Large intestine (tissue), 3 donors: ENCODE measurements around the gene HCFC1R1. TPM values are rescaled to one million over a fixed set of nuclear protein-coding genes. Genes with fewer than 3 reads are reported as not detected.
A peak's percentile ranks its signal among the peaks of the same experiment; 100 is the strongest.

Experiments
- DNase-seq, 2 donors: peaks; one replicate each; pipeline versions ENCODE4 v3.0.0 to v3.0.0-alpha.2; 2013
- H3K27ac ChIP-seq: one replicate; pipeline ENCODE4 v1.5.1; 2013; ENCODE audit warnings: low read length
- H3K27me3 ChIP-seq: 2 replicates; pipeline ENCODE4 v1.6.1; 2013; ENCODE audit warnings: low read length; ENCODE audit not compliant: control insufficient read depth, insufficient read depth
- H3K36me3 ChIP-seq: 2 replicates; pipeline ENCODE4 v1.6.1; 2013; ENCODE audit warnings: low read length; ENCODE audit not compliant: control insufficient read depth, insufficient read depth
- H3K4me1 ChIP-seq: one replicate; pipeline ENCODE4 v1.6.1; 2013; ENCODE audit warnings: low read length; ENCODE audit not compliant: control insufficient read depth, insufficient read depth
- H3K4me3 ChIP-seq: one replicate; pipeline ENCODE4 v1.5.1; 2013; ENCODE audit warnings: low read length
- H3K9me3 ChIP-seq: one replicate; pipeline ENCODE4 v1.6.1; 2013; ENCODE audit warnings: mild to moderate bottlenecking, low read depth, low read length, moderate library complexity; ENCODE audit not compliant: control insufficient read depth
- WGBS: methylation state at CpG from one replicate; pipeline ENCODE4 v1.1.5; 2013; ENCODE audit warnings: low lambda C conversion rate; ENCODE audit not compliant: insufficient coverage; 5-methylcytosine and 5-hydroxymethylcytosine counted together
- polyA plus RNA-seq: library from polyadenylated mRNA; unstranded; fragments of 120-200 nt; gene quantifications from one replicate; pipeline ENCODE4 v1.2.1, GENCODE V29; 2013

The HCFC1R1 gene
- polyA plus RNA-seq, 1 donor = 57.8 TPM

DNA sequence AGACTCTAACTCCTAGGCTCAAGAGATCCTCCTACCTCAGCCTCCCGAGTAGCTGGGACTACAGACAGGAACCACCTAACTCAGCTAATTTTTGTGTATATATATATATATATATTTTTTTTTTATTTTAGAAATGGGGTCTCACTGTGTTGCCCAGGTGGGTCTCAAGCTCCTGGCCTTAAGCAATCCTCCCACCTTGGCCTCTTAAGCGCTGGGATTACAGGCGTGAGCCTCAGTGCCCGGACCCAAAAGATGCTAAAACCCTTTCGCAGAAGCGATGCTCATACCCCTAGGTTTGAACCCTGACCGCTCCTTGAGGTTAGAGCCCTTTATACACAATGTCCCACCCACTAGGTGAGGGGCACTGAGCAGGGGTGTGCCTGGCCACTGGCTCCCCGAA is 13.2 kb downstream of the HCFC1R1 start:
- Histone ChIP-seq H3K27ac (peak overlapping the region; percentile 99), H3K36me3 (no peaks in the 10 kb centered on the region), H3K4me1 (peaks cover 63% of the 10 kb centered on the region), H3K27me3 (peaks cover 39% of the 10 kb centered on the region), H3K9me3 (no peaks in the 10 kb centered on the region), H3K4me3 (no peak overlapping the region)
- WGBS = no CpG with 5 or more reads among the region's 8 CpGs
- no peak for DNase-seq

GRCh38 chr16:3009568-3010390 is 14.0 kb downstream of the HCFC1R1 start:
- DNase-seq = peak; percentile 83 to 93
- peak overlapping the region; percentile 99 for H3K27ac ChIP-seq
- H3K9me3 ChIP-seq = no peaks in the 10 kb centered on the region
- H3K4me1 ChIP-seq = peaks cover 63% of the 10 kb centered on the region
- no CpG with 5 or more reads among the region's 21 CpGs for WGBS
- H3K4me3 ChIP-seq = peak overlapping the region; percentile 10
- H3K27me3 ChIP-seq = peaks cover 42% of the 10 kb centered on the region
- H3K36me3 ChIP-seq = no peaks in the 10 kb centered on the region

DNA sequence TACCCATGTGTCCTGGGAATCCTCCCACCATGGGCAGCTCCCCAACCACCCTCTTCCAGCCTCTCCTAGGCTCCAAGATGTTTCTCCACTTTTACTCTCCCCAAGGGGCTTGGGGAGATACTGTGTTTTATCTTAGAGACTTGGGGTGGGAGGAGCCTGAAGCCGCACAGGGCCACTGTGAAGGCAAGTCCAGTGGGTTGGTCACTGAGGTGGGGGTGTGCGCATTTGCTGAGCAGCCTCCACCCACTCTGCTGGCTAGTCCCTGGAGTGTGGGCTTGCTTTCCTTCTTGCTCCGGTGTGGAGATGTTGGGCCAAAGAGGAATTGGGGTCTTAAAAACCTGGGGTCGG is 15.1 kb downstream of the HCFC1R1 start:
- Histone ChIP-seq H3K4me3 (peak overlapping the region; percentile 42), H3K27ac (peak overlapping the region; percentile 99), H3K9me3 (no peaks in the 10 kb centered on the region), H3K27me3 (peaks cover 41% of the 10 kb centered on the region), H3K36me3 (no peaks in the 10 kb centered on the region), H3K4me1 (peaks cover 54% of the 10 kb centered on the region)
- DNase-seq = peak; percentile 74 to 92
- WGBS = no CpG with 5 or more reads among the region's 4 CpGs

DNA sequence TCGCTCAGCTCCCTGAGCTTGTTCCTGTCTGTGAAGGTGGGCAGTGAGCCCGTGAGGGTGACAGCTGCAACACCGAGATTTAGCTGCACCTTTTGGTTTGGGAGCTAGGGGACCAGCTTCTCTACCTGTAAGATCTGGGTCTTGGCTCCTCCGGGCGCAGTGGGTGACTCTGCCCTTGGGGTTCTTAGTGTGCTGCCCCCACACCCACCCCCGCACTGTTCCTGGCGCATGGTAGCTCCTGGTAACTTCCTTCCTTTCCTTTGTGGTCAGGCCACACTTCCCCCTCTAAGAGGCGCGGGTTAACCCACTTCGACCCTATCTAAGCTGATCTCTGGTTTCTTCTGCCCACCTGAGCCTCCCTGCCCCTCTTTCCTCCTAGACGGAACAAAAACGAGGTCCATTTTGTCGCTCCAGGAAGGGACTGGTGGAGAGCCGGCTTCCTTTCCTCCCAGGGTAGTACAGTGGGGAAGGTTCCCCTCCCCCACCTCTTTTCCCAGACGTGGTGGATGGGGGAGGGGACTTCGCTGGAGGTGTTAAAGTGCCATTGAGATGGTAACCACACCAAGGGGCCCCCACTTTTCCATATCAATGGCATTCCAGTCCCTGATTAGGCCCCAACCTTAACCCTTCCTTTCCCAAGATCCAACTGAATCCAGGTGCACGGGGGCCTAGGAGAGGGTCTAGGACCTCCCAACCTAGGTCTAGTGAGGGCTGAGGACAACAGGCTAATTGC is 15.6 kb downstream of the HCFC1R1 start:
- Histone ChIP-seq H3K27ac (peak overlapping the region; percentile 99), H3K9me3 (no peaks in the 10 kb centered on the region), H3K27me3 (peaks cover 36% of the 10 kb centered on the region), H3K4me1 (peaks cover 49% of the 10 kb centered on the region), H3K36me3 (no peaks in the 10 kb centered on the region), H3K4me3 (peak overlapping the region; percentile 42)
- DNase-seq = peak; percentile 92 to 96
- no CpG with 5 or more reads among the region's 17 CpGs for WGBS

GRCh38 chr16:3007059-3007956 is 16.4 kb downstream of the HCFC1R1 start:
- no peaks in the 10 kb centered on the region for H3K36me3 ChIP-seq
- H3K27ac ChIP-seq = peak overlapping the region; percentile 99
- peak; percentile 93 to 98 for DNase-seq
- whole genome bisulfite sequencing = no CpG with 5 or more reads among the region's 13 CpGs
- H3K4me1 ChIP-seq = peaks cover 42% of the 10 kb centered on the region
- no peaks in the 10 kb centered on the region for H3K9me3 ChIP-seq
- H3K27me3 ChIP-seq = peaks cover 28% of the 10 kb centered on the region
- H3K4me3 ChIP-seq = peak overlapping the region; percentile 59

DNA sequence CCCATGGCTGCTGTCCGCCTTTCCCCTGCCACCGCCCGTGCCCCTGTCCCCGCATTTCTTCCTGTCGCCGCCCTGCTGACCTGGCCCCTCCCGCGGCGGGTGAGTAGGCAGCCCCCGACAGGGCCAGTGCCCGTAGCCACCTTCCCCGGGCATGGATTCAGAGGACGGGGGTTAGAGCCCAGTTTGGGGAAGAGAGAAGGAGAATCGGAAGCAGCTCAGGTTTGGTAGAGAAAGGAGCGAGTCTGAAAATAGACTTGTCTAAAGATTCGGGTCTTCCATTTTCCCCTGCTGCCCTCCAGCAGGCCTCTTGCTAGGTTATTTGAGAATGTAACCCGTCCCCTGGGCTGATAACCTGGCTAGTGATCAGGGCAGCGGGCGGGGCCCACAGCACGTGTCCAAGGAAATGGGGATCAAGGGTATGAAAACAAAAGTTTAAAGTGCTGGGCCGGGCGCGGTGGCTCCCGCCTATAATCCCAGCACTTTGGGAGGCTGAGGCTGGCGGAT is 18.9 kb downstream of the HCFC1R1 start:
- Histone ChIP-seq H3K9me3 (no peaks in the 10 kb centered on the region), H3K4me1 (peaks cover 23% of the 10 kb centered on the region), H3K27ac (peak overlapping the region; percentile 99), H3K4me3 (peak overlapping the region; percentile 59), H3K36me3 (no peaks in the 10 kb centered on the region), H3K27me3 (peaks cover 21% of the 10 kb centered on the region)
- DNase-seq = peak; percentile 48 to 80
- no CpG with 5 or more reads among the region's 25 CpGs for whole genome bisulfite sequencing

GRCh38 chr16:3004319-3004718 is 19.4 kb downstream of the HCFC1R1 start:
- no peaks in the 10 kb centered on the region for H3K36me3 ChIP-seq
- no peak overlapping the region for H3K4me3 ChIP-seq
- no peaks in the 10 kb centered on the region for H3K9me3 ChIP-seq
- H3K4me1 ChIP-seq = peaks cover 18% of the 10 kb centered on the region
- no peak for DNase-seq
- H3K27me3 ChIP-seq = peaks cover 18% of the 10 kb centered on the region
- H3K27ac ChIP-seq = no peak overlapping the region
- WGBS = no CpG with 5 or more reads among the region's 67 CpGs

- H3K4me3 ChIP-seq = no peak overlapping the region
- peak; percentile 99 to 100 for DNase-seq
- no peaks in the 10 kb centered on the region for H3K36me3 ChIP-seq
- peaks cover 17% of the 10 kb centered on the region for H3K27me3 ChIP-seq
- peaks cover 12% of the 10 kb centered on the region for H3K4me1 ChIP-seq
- no peaks in the 10 kb centered on the region for H3K9me3 ChIP-seq
- H3K27ac ChIP-seq = no peak overlapping the region
- whole genome bisulfite sequencing = no CpG with 5 or more reads among the region's 58 CpGs
Measured at GRCh38 chr16:3003582-3004270, 20.0 kb downstream of the HCFC1R1 start.

- Histone ChIP-seq H3K4me3 (no peak overlapping the region), H3K36me3 (no peaks in the 10 kb centered on the region), H3K9me3 (no peaks in the 10 kb centered on the region), H3K4me1 (no peaks in the 10 kb centered on the region), H3K27me3 (peaks cover 7% of the 10 kb centered on the region), H3K27ac (no peak overlapping the region)
- DNase-seq = no peak
- WGBS = no CpG with 5 or more reads among the region's 12 CpGs
Measured at GRCh38 chr16:3001316-3001715, 22.4 kb downstream of the HCFC1R1 start.
